HEK293T (cell line): ENCODE data around the gene SYNGAP1.

Experiments
- CTCF ChIA-PET: fragments of 350-600 bp; formaldehyde crosslinking; extraction: SDS; loops from one replicate; lab custom pipeline; 2021; ENCODE audit warnings: antibody characterized with exemption, inconsistent platforms; lab: Yijun Ruan, JAX
- POLR2A ChIA-PET: fragments of 350-600 bp; formaldehyde crosslinking; extraction: SDS; loops from one replicate; lab custom pipeline; 2020; ENCODE audit warnings: antibody characterized with exemption, inconsistent platforms; lab: Yijun Ruan, JAX
- DNase-seq: peaks from one replicate; pipeline ENCODE4 v3.0.0; 2012; ENCODE audit warnings: mixed read lengths; ENCODE audit errors: extremely low spot score
- ARNT ChIP-seq: fragments of 450-650 bp; IDR thresholded peaks from 2 replicates; pipeline ENCODE4 v1.6.1; 2017; ENCODE audit warnings: mild to moderate bottlenecking
- BHLHE40 ChIP-seq: fragments of 450-650 bp; IDR thresholded peaks from 2 replicates; pipeline ENCODE4 v1.6.1; 2016; ENCODE audit warnings: mild to moderate bottlenecking, moderate library complexity, borderline replicate concordance
- CTBP1 ChIP-seq: fragments of 450-650 bp; IDR thresholded peaks from 2 replicates; pipeline ENCODE4 v1.6.1; 2016; ENCODE audit warnings: borderline replicate concordance
- ELF4 ChIP-seq: fragments of 450-650 bp; IDR thresholded peaks from 2 replicates; pipeline ENCODE4 v1.6.1; 2017; ENCODE audit warnings: antibody characterized with exemption
- FOXA1 ChIP-seq: fragments of 450-650 bp; IDR thresholded peaks from 2 replicates; pipeline ENCODE4 v1.6.1; 2016; ENCODE audit warnings: mild to moderate bottlenecking
- FOXK2 ChIP-seq: fragments of 450-650 bp; IDR thresholded peaks from 2 replicates; pipeline ENCODE4 v1.6.1; 2016; ENCODE audit warnings: mild to moderate bottlenecking
- FOXM1 ChIP-seq: fragments of 450-650 bp; IDR thresholded peaks from 2 replicates; pipeline ENCODE4 v1.6.1; 2017; ENCODE audit warnings: mild to moderate bottlenecking, borderline replicate concordance
- HDGF ChIP-seq: fragments of 450-650 bp; IDR thresholded peaks from 2 replicates; pipeline ENCODE4 v1.6.1; 2017; ENCODE audit warnings: antibody characterized with exemption, borderline replicate concordance
- L3MBTL2 ChIP-seq: fragments of 450-650 bp; conservative IDR thresholded peaks from 2 replicates; pipeline ENCODE4 v1.6.1; 2016; ENCODE audit warnings: mild to moderate bottlenecking
- LEF1 ChIP-seq: fragments of 450-650 bp; IDR thresholded peaks from 2 replicates; pipeline ENCODE4 v1.6.1; 2017; ENCODE audit warnings: mild to moderate bottlenecking, borderline replicate concordance
- NFRKB ChIP-seq: fragments of 450-650 bp; IDR thresholded peaks from 2 replicates; pipeline ENCODE4 v1.6.1; 2016; ENCODE audit warnings: mild to moderate bottlenecking, moderate library complexity
- PKNOX1 ChIP-seq: fragments of 450-650 bp; IDR thresholded peaks from 2 replicates; pipeline ENCODE4 v1.6.1; 2016
- SP1 ChIP-seq: fragments of 450-650 bp; IDR thresholded peaks from 2 replicates; pipeline ENCODE4 v1.6.1; 2017
- SUZ12 ChIP-seq: fragments of 450-650 bp; IDR thresholded peaks from 2 replicates; pipeline ENCODE4 v1.6.1; 2016; ENCODE audit warnings: mild to moderate bottlenecking
- TARDBP ChIP-seq: fragments of 450-650 bp; IDR thresholded peaks from 2 replicates; pipeline ENCODE4 v1.6.1; 2016
- ZNF384 ChIP-seq: fragments of 450-650 bp; IDR thresholded peaks from 2 replicates; pipeline ENCODE4 v1.6.1; 2016

The SYNGAP1 gene

DNA sequence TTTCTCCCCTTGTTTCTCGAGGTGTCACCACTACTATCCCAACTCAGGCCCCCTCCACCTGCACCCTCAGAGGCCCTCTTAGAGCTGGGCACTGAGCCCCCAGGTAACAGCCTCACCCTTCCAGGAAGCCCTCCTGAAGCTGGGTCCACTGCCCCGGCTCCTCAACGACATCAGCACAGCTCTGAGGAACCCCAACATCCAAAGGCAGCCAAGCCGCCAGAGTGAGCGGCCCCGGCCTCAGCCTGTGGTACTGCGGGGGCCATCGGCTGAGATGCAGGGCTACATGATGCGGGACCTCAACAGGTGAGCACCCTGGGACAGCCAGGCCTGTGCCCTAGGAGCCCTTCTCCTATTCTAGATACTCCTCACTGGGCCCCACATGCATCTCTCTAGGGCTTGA is 21.6 kb downstream of the SYNGAP1 start:
- ChIA-PET POLR2A (interaction anchor here (1.0 to 3.9 kb wide), 2 partner anchors 8 to 12 kb away, joined by 3 to 18 read pairs; partner anchors contain the start of gene ZBTB9), CTCF (no interaction called here)
- DNase-seq: no peak
- TF ChIP-seq HDGF: no peak
- no peak for TF ChIP-seq ELF4
- no peak for TF ChIP-seq CTBP1
- TF ChIP-seq FOXK2: no peak
- no peak for TF ChIP-seq NFRKB
- no peak for TF ChIP-seq BHLHE40
- no peak for TF ChIP-seq TARDBP
- TF ChIP-seq ZNF384: no peak
- TF ChIP-seq FOXA1: no peak
- TF ChIP-seq FOXM1: no peak
- no peak for TF ChIP-seq SUZ12
- no peak for TF ChIP-seq PKNOX1
- TF ChIP-seq L3MBTL2: no peak
- no peak for TF ChIP-seq ARNT
- TF ChIP-seq LEF1: no peak
- TF ChIP-seq SP1: no peak

DNA sequence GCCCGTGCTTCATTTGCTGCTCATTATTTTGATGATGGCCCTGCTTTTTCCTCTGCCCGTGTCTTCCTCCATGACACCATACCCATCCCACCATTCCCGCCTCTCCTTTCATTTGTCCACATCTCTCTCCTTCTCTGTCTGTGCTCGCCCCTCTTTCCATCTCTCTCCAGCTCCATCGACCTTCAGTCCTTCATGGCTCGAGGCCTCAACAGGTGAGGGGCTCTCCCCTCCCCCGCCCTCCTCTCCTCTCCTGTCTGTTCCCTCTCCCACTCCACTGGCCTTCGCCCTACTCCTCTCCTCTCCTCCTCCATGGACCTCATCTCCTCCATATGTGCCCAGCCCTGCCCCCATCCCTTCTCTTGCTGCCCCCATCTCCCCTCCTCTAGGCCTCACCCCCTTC is 22.4 kb downstream of the SYNGAP1 start:
- CTCF ChIA-PET: no interaction called here
- TF ChIP-seq ZNF384: no peak
- TF ChIP-seq BHLHE40: no peak
- no peak for TF ChIP-seq PKNOX1
- no peak for TF ChIP-seq SUZ12
- TF ChIP-seq LEF1: no peak
- no peak for TF ChIP-seq FOXA1
- no peak for TF ChIP-seq ELF4
- TF ChIP-seq CTBP1: no peak
- TF ChIP-seq L3MBTL2: no peak
- TF ChIP-seq NFRKB: no peak
- TF ChIP-seq SP1: no peak
- TF ChIP-seq ARNT: no peak
- no peak for TF ChIP-seq FOXM1
- TF ChIP-seq TARDBP: no peak
- no peak for TF ChIP-seq FOXK2
- TF ChIP-seq HDGF: no peak
- no peak for DNase-seq
- POLR2A ChIA-PET: interaction anchor here (1.0 to 3.9 kb wide), 2 partner anchors 8 to 11 kb away, joined by 3 to 18 read pairs; partner anchors contain the start of gene ZBTB9

DNA sequence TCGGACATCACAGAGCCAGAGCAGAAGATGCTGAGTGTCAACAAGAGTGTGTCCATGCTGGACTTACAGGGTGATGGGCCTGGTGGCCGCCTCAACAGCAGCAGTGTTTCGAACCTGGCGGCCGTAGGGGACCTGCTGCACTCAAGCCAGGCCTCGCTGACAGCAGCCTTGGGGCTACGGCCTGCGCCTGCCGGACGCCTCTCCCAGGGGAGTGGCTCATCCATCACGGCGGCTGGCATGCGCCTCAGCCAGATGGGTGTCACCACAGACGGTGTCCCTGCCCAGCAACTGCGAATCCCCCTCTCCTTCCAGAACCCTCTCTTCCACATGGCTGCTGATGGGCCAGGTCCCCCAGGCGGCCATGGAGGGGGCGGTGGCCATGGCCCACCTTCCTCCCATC is 23.2 kb downstream of the SYNGAP1 start:
- TF ChIP-seq BHLHE40 (no peak), PKNOX1 (no peak), ELF4 (no peak), HDGF (no peak), NFRKB (no peak), SUZ12 (no peak), LEF1 (no peak)
- no peak for DNase-seq
- CTCF ChIA-PET: no interaction called here
- POLR2A ChIA-PET: no interaction called here

GRCh38 chr6:33443619-33444504 is 24.0 kb downstream of the SYNGAP1 start:
- DNase-seq: no peak
- ChIA-PET POLR2A (interaction anchor here (0.9 kb wide), 1 partner anchor 10 kb away, joined by 3 read pairs; no protein-coding TSS in a partner anchor), CTCF (interaction anchor here (0.7 kb wide), 1 partner anchor 361 kb away, joined by 3 read pairs; no protein-coding TSS in a partner anchor)
- no peak for TF ChIP-seq SUZ12
- no peak for TF ChIP-seq TARDBP
- TF ChIP-seq NFRKB: no peak
- TF ChIP-seq LEF1: no peak
- TF ChIP-seq FOXM1: no peak
- TF ChIP-seq ZNF384: no peak

GRCh38 chr6:33445119-33445603 is 25.3 kb downstream of the SYNGAP1 start:
- CTCF ChIA-PET: interaction anchor here (0.7 kb wide), 1 partner anchor 362 kb away, joined by 3 read pairs; no protein-coding TSS in a partner anchor
- DNase-seq: no peak
- POLR2A ChIA-PET: interaction anchor here (1.0 kb wide), 2 partner anchors 9 to 27 kb away, joined by 3 to 5 read pairs; partner anchors contain the start of genes CUTA and ZBTB9
- no peak for TF ChIP-seq BHLHE40

DNA sequence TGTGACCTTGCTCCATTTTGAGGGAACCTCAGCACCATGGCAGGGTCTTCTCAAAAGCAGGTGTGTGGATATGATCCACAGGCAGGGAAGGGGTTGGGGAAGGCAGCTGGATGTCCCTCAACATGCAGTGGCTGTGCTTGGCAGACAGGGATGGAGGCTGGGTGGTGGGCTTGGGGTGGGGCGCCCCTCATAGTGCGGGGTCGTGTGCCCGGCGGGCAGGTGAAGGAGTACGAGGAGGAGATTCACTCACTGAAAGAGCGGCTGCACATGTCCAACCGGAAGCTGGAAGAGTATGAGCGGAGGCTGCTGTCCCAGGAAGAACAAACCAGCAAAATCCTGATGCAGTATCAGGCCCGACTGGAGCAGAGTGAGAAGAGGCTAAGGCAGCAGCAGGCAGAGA is 26.5 kb downstream of the SYNGAP1 start:
- CTCF ChIA-PET: no interaction called here
- no peak for DNase-seq
- POLR2A ChIA-PET: no interaction called here
- TF ChIP-seq L3MBTL2 (no peak), NFRKB (no peak), HDGF (no peak), ZNF384 (no peak), PKNOX1 (no peak), ARNT (no peak), SUZ12 (no peak), CTBP1 (no peak), ELF4 (no peak), FOXM1 (no peak), FOXA1 (no peak), BHLHE40 (no peak), FOXK2 (no peak), TARDBP (no peak), LEF1 (no peak), SP1 (no peak)
